T-helper 2 cell treated with Interferon-gamma antibody and Interleukin-4, amounts not matched to agents 100 ng/mL and 5 ng/mL, for 36 hours (primary cell): ENCODE results near the gene MICU1. TPM values are rescaled to one million over a fixed set of nuclear protein-coding genes. Genes with fewer than 3 reads are reported as not detected.

Experiments
- intact Hi-C: fragments of 100-400 bp; cut with micrococcal nuclease; formaldehyde crosslinking; loops from one replicate; pipeline ENCODE4 v1.15.1; 2023
- total RNA-seq: library from RNA; stranded (reverse); gene quantifications from 2 replicates; pipeline ENCODE4 v1.2.3, GENCODE V29; 2022

Gene MICU1
- total RNA-seq, 1 donor from 2014 or later, result 30.5 TPM

DNA sequence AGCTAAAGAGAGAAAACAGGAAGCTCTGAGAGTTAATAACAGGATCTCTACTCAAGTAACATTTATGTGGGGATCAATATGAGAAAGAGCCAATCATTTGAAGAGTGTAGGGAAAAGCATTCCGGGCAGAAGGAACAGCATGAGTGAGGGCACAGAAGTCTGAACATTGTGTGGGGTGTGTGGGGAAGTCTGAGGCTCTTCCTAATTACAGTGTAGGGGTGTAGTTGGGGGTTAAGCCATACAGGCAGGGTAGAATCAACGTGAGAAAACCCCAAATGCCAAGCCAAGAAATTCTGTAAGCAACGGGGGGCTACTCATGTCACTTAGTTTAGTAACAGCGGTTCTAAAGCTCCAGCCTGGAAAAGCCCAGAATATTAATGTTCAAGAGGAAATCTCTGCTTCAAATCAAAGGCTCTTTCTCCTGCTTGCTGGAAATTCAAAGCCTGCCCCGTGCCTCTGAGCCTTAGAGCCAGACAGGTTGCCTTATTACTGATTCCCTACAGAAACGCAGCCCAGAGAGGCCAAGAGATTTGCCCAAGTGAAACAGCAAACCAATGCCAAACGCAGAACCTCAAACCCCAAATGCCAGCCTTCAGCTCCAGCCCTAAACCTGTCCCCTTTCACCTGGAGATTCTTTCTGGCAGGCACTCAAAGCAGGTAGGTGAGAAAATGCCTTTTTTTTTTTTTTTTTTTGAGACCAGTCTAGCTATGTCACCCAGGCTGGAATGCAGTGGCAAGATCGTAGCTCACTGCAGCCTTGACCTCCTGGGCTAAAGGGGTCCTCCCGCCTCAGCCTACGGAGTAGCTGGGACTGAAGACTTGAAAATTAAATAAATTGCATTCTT is 307.2 kb downstream of the MICU1 start:
- intact Hi-C loops, result loop anchor here (1.0 kb wide), 2 partner anchors 13 to 45 kb away; partner anchors contain the start of gene DDIT4

Other genes with a start within 250 kb of the MICU1 start
- gene MCU, start 66.1 kb upstream of the MICU1 start, total RNA-seq, result 12.2 and 12.5 TPM in 2 replicates